GM13977 (cell line): ENCODE measurements around the gene SLC16A12.

Experiments
- DNase-seq: peaks from one replicate; pipeline ENCODE4 v3.0.0; 2012; ENCODE audit warnings: low spot score
- CTCF ChIP-seq: IDR thresholded peaks from 2 replicates; pipeline ENCODE4 v1.5.1; 2012; ENCODE audit warnings: mild to moderate bottlenecking, control low read depth; ENCODE audit not compliant: insufficient read depth; ENCODE audit errors: extremely low read depth, missing control alignments
- in situ Hi-C: fragments of 300-500 bp; cut with MboI; formaldehyde crosslinking; loops from one replicate; pipeline ENCODE4 v1.12.0; 2022; ENCODE audit warnings: low sequenced_read_pairs, low pct_unique_long_range_greater_than_20kb, mixed read lengths, inconsistent platforms; ENCODE audit not compliant: unreplicated experiment

Gene SLC16A12, protein sequence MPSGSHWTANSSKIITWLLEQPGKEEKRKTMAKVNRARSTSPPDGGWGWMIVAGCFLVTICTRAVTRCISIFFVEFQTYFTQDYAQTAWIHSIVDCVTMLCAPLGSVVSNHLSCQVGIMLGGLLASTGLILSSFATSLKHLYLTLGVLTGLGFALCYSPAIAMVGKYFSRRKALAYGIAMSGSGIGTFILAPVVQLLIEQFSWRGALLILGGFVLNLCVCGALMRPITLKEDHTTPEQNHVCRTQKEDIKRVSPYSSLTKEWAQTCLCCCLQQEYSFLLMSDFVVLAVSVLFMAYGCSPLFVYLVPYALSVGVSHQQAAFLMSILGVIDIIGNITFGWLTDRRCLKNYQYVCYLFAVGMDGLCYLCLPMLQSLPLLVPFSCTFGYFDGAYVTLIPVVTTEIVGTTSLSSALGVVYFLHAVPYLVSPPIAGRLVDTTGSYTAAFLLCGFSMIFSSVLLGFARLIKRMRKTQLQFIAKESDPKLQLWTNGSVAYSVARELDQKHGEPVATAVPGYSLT

DNA sequence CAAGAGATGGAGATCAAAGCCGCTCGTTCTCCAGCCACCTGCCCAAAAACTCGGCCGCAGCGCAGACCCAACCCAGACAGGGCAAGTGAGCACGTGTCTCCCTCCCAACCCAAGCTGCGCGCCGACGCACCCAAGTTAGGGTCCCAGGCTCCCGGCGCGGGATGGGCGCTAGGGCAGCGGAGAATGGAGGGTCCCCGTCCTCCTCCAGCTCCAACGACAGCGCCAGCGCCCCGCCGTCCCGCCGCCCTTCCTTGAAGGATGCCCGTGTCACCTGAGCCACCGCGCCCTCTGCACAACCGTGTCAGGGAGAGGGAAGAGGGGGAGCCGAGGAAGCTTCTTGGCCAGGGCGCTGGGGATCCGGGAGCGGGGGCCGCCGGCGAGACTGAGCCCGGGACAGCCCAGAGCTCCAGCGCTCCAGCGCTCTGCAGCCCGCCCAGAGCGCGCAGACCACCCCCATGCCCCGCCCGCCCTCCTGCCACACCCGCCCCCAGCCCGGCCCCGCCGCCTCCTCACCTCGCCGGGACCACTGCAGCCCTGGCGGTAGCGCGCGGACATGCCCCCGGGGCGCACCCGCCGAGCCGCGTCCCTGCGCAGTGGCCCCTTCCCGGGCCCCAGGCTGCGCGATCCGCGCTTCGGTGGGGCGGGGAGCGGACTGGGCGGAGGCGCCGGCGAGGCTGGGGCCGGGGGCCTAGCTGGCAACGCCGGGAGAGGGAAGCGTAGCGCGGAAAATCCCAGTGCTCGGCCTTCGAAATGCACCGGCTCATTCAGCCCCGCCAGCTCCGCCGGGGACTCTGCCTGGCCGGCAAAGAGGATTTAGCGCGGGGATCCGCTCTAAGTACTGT lies at the start of gene SLC16A12:
TSS of gene SLC16A12 (minus strand) at position 424 of the 842 bp plus-strand sequence. CDS start 73,016 bp downstream, outside the sequence.
- no peak for TF ChIP-seq CTCF
- peak; percentile 37 for DNase-seq
- in situ Hi-C loops: no loop called here

DNA sequence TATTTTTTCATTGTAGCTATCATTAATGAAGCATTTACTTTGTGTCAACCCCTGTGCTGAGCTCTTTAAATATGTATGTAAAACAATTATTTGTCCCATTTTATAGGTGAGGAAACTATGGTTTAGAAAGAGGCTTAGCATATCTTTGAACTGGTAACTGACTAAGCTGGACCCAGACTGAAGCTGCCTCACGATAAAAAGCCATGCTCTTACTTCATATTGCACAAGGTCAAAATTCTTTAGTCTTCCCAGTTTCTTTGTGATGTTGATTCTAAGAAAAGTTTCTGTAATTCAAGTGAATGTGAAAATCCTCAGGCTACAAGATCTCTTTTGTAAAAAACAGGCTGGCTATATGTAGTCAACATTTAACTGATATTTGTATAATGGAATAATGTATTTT lies 46.6 kb upstream of the SLC16A12 start:
- no peak for TF ChIP-seq CTCF
- DNase-seq: no peak
- in situ Hi-C loops: no loop called here

DNA sequence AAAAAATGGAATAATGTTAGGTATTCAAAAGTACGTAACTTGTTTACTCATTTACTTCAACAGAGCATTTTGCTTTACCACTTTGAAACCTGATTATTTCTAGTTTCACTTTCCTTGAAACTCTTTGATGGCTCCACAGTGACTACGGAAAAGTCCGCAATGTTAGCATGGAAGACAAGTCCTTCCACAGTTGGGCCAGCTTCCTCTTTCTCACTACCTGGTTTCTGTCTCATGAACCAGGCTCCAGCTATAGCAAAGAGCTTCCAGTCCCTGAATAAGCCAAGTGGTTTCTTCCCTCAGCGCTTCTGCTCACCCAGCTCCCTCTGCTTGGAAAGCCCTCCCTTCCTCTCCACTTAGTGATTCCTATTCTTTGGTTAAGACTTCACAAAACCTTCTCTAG lies 44.8 kb upstream of the SLC16A12 start:
- in situ Hi-C loops: no loop called here
- DNase-seq: no peak
- TF ChIP-seq CTCF: no peak

- DNase-seq: no peak
- in situ Hi-C loops: no loop called here
- TF ChIP-seq CTCF: no peak
These were observed 41.3 kb upstream of the SLC16A12 start for GRCh38 chr10:89576696-89577095.

DNA sequence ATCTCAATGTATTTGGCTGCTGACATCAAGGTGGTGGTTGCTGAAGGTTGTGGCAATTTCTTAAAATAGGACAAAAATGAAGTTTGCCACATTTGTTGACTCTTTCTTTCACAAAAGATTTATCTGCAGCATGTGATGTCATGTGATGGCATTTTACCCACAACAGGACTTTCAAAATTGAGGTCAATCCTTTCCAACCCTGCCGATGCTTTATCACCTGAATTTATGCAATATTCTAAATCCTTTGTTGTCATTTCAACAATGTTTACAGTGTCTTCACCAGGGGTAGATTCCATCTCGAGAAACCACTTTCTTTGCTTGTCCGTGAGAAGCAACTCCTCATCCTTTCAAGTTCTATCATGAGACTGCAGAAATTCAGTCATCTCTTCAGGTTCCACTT lies 40.6 kb upstream of the SLC16A12 start:
- no peak for DNase-seq
- in situ Hi-C loops: no loop called here
- TF ChIP-seq CTCF: no peak

- DNase-seq: no peak
- in situ Hi-C loops: no loop called here
- TF ChIP-seq CTCF: no peak
These were observed 39.6 kb upstream of the SLC16A12 start for GRCh38 chr10:89575031-89575430.
